Karpas-422 (cell line): ENCODE measurements around the gene EPAS1. TPM values are rescaled to one million over a fixed set of nuclear protein-coding genes. Genes with fewer than 3 reads are reported as not detected.

Source experiments
- DNase-seq: peaks from one replicate; pipeline ENCODE4 v3.0.0-alpha.2; 2015
- H2AFZ ChIP-seq: fragments of 200-600 bp; sonication (generic); 2 replicates; pipeline ENCODE4 v1.6.1; 2014; ENCODE audit warnings: antibody characterized with exemption, low read length, mixed read lengths
- H3K27ac ChIP-seq: fragments of 200-600 bp; sonication (generic); 2 replicates; pipeline ENCODE4 v1.5.1; 2014; ENCODE audit warnings: mild to moderate bottlenecking, low read length, moderate library complexity
- H3K27me3 ChIP-seq: fragments of 200-600 bp; sonication (generic); 2 replicates; pipeline ENCODE4 v1.6.1; 2014; ENCODE audit warnings: low read length, mixed read lengths
- H3K36me3 ChIP-seq: fragments of 200-600 bp; sonication (generic); 2 replicates; pipeline ENCODE4 v1.6.1; 2014; ENCODE audit warnings: low read length, mixed read lengths; ENCODE audit not compliant: insufficient read depth
- H3K4me1 ChIP-seq: fragments of 200-600 bp; sonication (generic); 2 replicates; pipeline ENCODE4 v1.6.1; 2014; ENCODE audit warnings: mild to moderate bottlenecking, low read length, mixed read lengths
- H3K4me2 ChIP-seq: fragments of 200-600 bp; sonication (generic); 2 replicates; pipeline ENCODE4 v1.6.1; 2014; ENCODE audit warnings: low read length, low read depth, mild to moderate bottlenecking; ENCODE audit not compliant: poor library complexity, severe bottlenecking
- H3K4me3 ChIP-seq: fragments of 200-600 bp; sonication (generic); 2 replicates; pipeline ENCODE4 v1.5.1; 2014; ENCODE audit warnings: mild to moderate bottlenecking, antibody characterized with exemption, low read length, mixed read lengths
- H3K79me2 ChIP-seq: fragments of 200-600 bp; sonication (generic); 2 replicates; pipeline ENCODE4 v1.6.1; 2014; ENCODE audit warnings: mild to moderate bottlenecking, low read length, mixed read lengths
- H3K9ac ChIP-seq: fragments of 200-600 bp; sonication (generic); 2 replicates; pipeline ENCODE4 v1.6.0; 2014; ENCODE audit warnings: low read length
- H3K9me2 ChIP-seq: fragments of 200-600 bp; sonication (generic), shearing (Covaris generic); replicated peaks from 2 replicates; pipeline ENCODE4 v1.6.0; 2014; ENCODE audit warnings: mild to moderate bottlenecking, low read length, moderate library complexity; ENCODE audit not compliant: insufficient read depth
- H3K9me3 ChIP-seq: fragments of 300-700, 200-600 bp; sonication (generic); 2 replicates; pipeline ENCODE4 v1.6.1; 2014; ENCODE audit warnings: low read length, mixed read lengths
- H4K20me1 ChIP-seq: fragments of 200-600 bp; sonication (generic); 2 replicates; pipeline ENCODE4 v1.6.1; 2014; ENCODE audit warnings: mild to moderate bottlenecking, antibody characterized with exemption, low read length, low read depth; ENCODE audit not compliant: insufficient read depth
- total RNA-seq: library from RNA; depleted of rRNA; stranded (reverse); fragments of >200 nt; shearing (Covaris generic); gene quantifications from 2 replicates; pipeline ENCODE4 v1.2.3, GENCODE V29; 2014; ENCODE audit warnings: low replicate concordance

The EPAS1 gene
- total RNA-seq, 1 experiment from 2014 or later = not detected

DNA sequence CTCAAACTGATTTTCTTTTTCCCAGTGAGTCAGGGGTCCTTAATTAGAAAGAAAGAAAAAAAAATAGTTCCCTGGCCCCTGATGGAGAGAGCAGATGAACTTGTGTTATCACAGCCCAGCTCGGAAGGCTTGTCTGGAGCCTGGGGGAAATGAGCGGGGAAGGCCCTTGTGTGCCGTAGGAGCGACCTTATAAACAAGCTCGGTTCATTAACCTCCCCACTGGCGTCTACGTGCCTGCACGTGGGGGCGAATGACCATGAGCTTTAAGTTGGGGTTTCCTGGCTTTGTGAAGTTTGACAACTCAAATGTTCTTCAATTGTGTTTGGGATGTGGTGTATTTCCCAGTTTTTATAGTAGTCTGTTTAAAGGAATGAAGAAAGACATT lies 69.5 kb downstream of the EPAS1 start:
- no peaks in the 10 kb centered on the region for H3K79me2 ChIP-seq
- no peaks in the 10 kb centered on the region for H3K9me2 ChIP-seq
- no peak for DNase-seq
- no peak overlapping the region for H3K9ac ChIP-seq
- no peaks in the 10 kb centered on the region for H4K20me1 ChIP-seq
- no peaks in the 10 kb centered on the region for H3K4me1 ChIP-seq
- no peak overlapping the region for H3K27ac ChIP-seq
- H3K4me2 ChIP-seq = no peak overlapping the region
- no peaks in the 10 kb centered on the region for H3K36me3 ChIP-seq
- H3K27me3 ChIP-seq = no peaks in the 10 kb centered on the region
- no peak overlapping the region for H3K4me3 ChIP-seq
- H2AFZ ChIP-seq = no peak overlapping the region
- no peaks in the 10 kb centered on the region for H3K9me3 ChIP-seq

DNA sequence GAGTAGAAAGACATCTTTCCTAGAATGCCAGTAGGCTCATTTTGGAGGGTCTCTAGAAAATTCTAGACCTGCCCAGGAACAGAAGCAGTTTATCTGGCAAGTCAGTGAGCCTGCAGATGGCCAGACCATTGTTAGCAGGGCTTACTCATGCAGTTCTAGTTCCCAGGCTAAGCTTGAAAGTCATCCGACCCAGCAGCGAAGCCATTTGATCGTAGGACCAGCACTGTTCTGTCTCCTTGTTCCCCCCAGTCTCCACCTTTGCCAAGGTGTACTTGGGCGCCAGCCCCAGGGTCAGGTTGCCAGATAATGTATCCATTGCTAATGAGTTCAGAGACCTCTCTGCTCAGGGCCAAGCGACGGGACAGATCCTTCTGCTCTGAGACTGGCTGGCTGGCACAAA lies 70.1 kb downstream of the EPAS1 start:
- H3K4me1 ChIP-seq = no peaks in the 10 kb centered on the region
- no peak overlapping the region for H3K4me2 ChIP-seq
- no peaks in the 10 kb centered on the region for H3K79me2 ChIP-seq
- no peaks in the 10 kb centered on the region for H3K9me3 ChIP-seq
- no peaks in the 10 kb centered on the region for H4K20me1 ChIP-seq
- no peaks in the 10 kb centered on the region for H3K36me3 ChIP-seq
- H3K4me3 ChIP-seq = no peak overlapping the region
- H2AFZ ChIP-seq = no peak overlapping the region
- H3K9ac ChIP-seq = no peak overlapping the region
- H3K27me3 ChIP-seq = no peaks in the 10 kb centered on the region
- no peak for DNase-seq
- H3K9me2 ChIP-seq = no peaks in the 10 kb centered on the region
- H3K27ac ChIP-seq = no peak overlapping the region

DNA sequence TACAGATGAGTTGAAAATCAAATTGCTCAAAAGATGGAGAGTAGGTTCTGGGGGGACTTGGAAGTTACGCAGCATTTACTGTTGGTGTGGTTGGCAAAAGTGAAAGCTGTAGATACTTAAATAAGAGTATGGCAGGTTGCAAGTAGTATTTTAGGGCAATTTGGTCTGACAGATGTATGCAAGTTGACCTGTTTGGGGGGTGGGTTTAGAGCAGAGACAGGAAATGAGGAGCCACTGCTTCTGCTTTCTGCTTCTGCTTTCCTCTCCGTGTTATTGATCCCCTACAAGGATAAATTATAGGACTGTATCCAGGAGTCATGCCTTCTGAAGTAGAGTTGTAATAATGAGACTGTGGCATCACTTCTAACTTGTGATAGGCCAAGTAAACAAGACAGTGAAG lies 71.2 kb downstream of the EPAS1 start:
- no peak for DNase-seq
- no peak overlapping the region for H3K4me2 ChIP-seq
- no peaks in the 10 kb centered on the region for H3K36me3 ChIP-seq
- no peak overlapping the region for H3K27ac ChIP-seq
- no peak overlapping the region for H3K4me3 ChIP-seq
- no peaks in the 10 kb centered on the region for H3K4me1 ChIP-seq
- H3K9me2 ChIP-seq = no peaks in the 10 kb centered on the region
- H4K20me1 ChIP-seq = no peaks in the 10 kb centered on the region
- H3K79me2 ChIP-seq = no peaks in the 10 kb centered on the region
- H3K9me3 ChIP-seq = no peaks in the 10 kb centered on the region
- H3K27me3 ChIP-seq = no peaks in the 10 kb centered on the region
- no peak overlapping the region for H2AFZ ChIP-seq
- no peak overlapping the region for H3K9ac ChIP-seq

DNA sequence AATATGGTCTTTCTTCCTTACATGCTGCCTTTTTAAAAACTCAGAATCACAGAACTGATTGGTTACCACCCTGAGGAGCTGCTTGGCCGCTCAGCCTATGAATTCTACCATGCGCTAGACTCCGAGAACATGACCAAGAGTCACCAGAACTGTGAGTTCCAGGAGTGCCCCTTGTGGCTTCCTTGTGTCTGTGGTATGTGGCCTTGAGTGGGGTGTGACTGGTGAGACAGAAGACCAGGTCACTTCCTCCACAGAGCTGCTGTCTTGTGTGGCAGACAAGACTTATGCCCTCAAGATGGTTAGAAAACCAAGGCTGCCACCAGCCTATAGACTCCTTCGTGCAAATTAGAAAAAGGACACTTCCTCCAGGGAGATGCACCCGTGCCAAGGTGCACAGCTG lies 72.6 kb downstream of the EPAS1 start:
- Histone ChIP-seq H2AFZ (no peak overlapping the region), H3K79me2 (no peaks in the 10 kb centered on the region), H4K20me1 (no peaks in the 10 kb centered on the region)

DNA sequence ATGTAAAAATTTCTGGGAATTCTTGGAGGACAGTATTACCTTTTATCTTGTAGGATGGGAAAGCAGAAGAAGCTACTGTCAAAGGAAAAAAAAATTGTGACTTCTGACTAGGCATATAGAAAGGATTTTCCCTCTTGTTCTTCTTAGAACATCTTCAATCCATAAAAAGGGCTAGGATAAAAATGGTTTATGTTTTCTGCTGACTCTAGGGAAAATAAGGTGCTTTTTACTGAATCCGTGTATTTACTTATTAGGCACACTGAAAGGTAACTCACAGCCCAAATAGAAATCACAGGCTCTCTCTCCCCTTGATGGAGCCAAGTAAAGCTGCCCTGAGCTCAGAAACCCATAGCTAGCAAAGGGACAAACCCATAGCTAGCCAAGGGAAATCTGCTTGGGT lies 74.6 kb downstream of the EPAS1 start:
- Histone ChIP-seq H3K36me3 (no peaks in the 10 kb centered on the region), H4K20me1 (no peaks in the 10 kb centered on the region), H2AFZ (no peak overlapping the region), H3K79me2 (no peaks in the 10 kb centered on the region), H3K27me3 (no peaks in the 10 kb centered on the region), H3K4me1 (no peaks in the 10 kb centered on the region), H3K9me2 (no peaks in the 10 kb centered on the region), H3K4me3 (no peak overlapping the region), H3K4me2 (no peak overlapping the region), H3K9ac (no peak overlapping the region), H3K9me3 (no peaks in the 10 kb centered on the region), H3K27ac (no peak overlapping the region)
- no peak for DNase-seq

More for the DNA sequence above, 72.6 kb downstream of the EPAS1 start:
- Histone ChIP-seq H3K27me3 (no peaks in the 10 kb centered on the region), H3K4me3 (no peak overlapping the region), H3K9me3 (no peaks in the 10 kb centered on the region), H3K27ac (no peak overlapping the region), H3K9ac (no peak overlapping the region), H3K9me2 (no peaks in the 10 kb centered on the region), H3K4me2 (no peak overlapping the region), H3K4me1 (no peaks in the 10 kb centered on the region), H3K36me3 (no peaks in the 10 kb centered on the region)
- DNase-seq = no peak

DNA sequence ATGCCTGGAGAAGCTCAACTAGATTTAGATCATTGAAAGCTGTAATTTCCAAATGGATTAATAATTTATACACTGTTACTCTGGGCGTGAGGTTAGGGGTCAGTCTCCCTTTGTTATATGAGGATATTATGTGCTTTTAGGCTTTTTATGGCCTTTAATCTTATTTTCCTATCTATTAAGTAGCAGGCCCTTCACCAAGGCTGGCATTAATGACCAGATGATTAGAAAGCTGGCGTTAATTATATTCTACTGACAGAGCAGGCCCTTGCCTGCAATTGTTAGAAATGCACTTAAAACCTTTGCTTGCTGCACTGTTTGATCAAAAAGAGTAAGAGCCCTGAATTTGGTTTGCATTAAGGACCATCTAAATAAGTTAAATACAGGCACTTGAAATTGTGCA lies 75.3 kb downstream of the EPAS1 start:
- no peaks in the 10 kb centered on the region for H3K9me2 ChIP-seq
- H3K36me3 ChIP-seq = no peaks in the 10 kb centered on the region
- no peak overlapping the region for H3K27ac ChIP-seq
- no peak overlapping the region for H2AFZ ChIP-seq
- H3K4me1 ChIP-seq = no peaks in the 10 kb centered on the region
- no peak overlapping the region for H3K4me3 ChIP-seq
- no peaks in the 10 kb centered on the region for H3K27me3 ChIP-seq
- no peaks in the 10 kb centered on the region for H4K20me1 ChIP-seq
- H3K4me2 ChIP-seq = no peak overlapping the region
- H3K79me2 ChIP-seq = no peaks in the 10 kb centered on the region
- no peak overlapping the region for H3K9ac ChIP-seq
- no peak for DNase-seq
- no peaks in the 10 kb centered on the region for H3K9me3 ChIP-seq

DNA sequence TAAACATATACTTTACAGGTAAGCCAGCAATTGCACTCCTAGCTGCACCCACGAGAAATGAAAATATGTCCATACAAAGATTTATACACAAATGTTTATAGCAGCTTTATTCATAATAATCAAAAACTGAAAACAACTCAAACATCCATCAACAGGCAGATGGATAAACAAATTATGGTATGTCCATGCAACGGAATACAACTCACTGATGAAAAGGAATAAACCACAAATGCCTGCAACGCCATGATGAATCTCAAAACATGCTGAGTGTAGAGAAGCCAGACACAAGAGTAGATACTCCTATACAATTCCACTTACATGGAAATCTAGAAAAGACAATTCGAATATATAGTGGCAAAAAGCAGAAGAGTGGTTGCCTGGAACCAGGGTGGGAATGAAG lies 76.0 kb downstream of the EPAS1 start:
- DNase-seq = no peak
- no peak overlapping the region for H3K9ac ChIP-seq
- H2AFZ ChIP-seq = no peak overlapping the region
- no peak overlapping the region for H3K4me2 ChIP-seq
- no peaks in the 10 kb centered on the region for H3K9me2 ChIP-seq
- H3K27me3 ChIP-seq = no peaks in the 10 kb centered on the region
- H3K36me3 ChIP-seq = no peaks in the 10 kb centered on the region
- H3K79me2 ChIP-seq = no peaks in the 10 kb centered on the region
- H3K4me3 ChIP-seq = no peak overlapping the region
- no peak overlapping the region for H3K27ac ChIP-seq
- H3K9me3 ChIP-seq = no peaks in the 10 kb centered on the region
- H4K20me1 ChIP-seq = no peaks in the 10 kb centered on the region
- no peaks in the 10 kb centered on the region for H3K4me1 ChIP-seq

DNA sequence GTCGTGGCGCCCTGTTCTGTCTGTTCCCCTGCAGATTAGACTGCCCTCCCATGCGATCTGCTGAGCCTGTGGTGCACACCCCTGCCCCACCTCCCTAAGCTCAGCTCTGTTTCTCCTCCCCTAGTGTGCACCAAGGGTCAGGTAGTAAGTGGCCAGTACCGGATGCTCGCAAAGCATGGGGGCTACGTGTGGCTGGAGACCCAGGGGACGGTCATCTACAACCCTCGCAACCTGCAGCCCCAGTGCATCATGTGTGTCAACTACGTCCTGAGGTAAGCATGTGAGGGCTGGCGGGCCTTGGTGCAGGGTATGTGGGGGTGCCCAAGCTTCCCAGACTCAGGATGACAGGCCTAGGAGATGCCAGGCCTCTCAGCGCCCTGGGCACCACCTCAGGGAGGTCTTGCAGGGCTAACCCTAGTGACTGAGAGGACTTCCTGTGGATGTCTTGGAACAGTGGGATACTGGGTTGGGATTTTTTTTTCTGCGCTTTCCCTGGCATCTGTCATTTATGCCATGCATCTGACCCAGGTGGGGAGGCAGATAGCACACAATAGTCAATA lies 78.4 kb downstream of the EPAS1 start:
- Histone ChIP-seq H3K4me1 (peaks cover 8% of the 10 kb centered on the region), H3K79me2 (no peaks in the 10 kb centered on the region), H3K9ac (no peak overlapping the region), H4K20me1 (no peaks in the 10 kb centered on the region), H2AFZ (no peak overlapping the region), H3K27ac (no peak overlapping the region), H3K9me2 (no peaks in the 10 kb centered on the region), H3K4me3 (no peak overlapping the region), H3K9me3 (no peaks in the 10 kb centered on the region), H3K36me3 (no peaks in the 10 kb centered on the region), H3K27me3 (no peaks in the 10 kb centered on the region), H3K4me2 (no peak overlapping the region)
- DNase-seq = no peak

DNA sequence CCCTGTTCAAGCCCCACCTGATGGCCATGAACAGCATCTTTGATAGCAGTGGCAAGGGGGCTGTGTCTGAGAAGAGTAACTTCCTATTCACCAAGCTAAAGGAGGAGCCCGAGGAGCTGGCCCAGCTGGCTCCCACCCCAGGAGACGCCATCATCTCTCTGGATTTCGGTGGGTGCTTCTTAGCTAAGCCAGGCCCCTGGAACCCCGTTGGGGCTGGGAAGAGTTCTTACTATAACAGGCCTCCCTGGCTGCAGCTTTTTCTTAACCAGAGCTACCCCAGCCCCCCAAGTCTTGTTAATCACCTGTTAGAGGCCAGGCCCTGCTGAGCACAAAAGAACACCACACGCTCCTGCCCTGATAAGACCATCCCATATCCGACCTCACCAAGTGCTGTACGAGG lies 79.4 kb downstream of the EPAS1 start:
- Histone ChIP-seq H3K9ac (no peak overlapping the region), H3K27me3 (no peaks in the 10 kb centered on the region), H3K79me2 (no peaks in the 10 kb centered on the region), H3K36me3 (no peaks in the 10 kb centered on the region), H3K4me1 (peaks cover 8% of the 10 kb centered on the region), H2AFZ (no peak overlapping the region), H4K20me1 (no peaks in the 10 kb centered on the region), H3K9me3 (no peaks in the 10 kb centered on the region), H3K4me2 (no peak overlapping the region), H3K9me2 (no peaks in the 10 kb centered on the region), H3K27ac (no peak overlapping the region), H3K4me3 (no peak overlapping the region)
- no peak for DNase-seq
